Measurements from ENCODE around the gene DENND4A.

GRCh38 chr15:65634356-65634755 is 157.7 kb downstream of the DENND4A start:
- no peak for TF ChIP-seq SNAI2 (CRISPR knock-in tag; IDR thresholded peaks at IDR 0.05)
- TF ChIP-seq ZFP3 (CRISPR knock-in tag; IDR thresholded peaks at IDR 0.05): no peak
- TF ChIP-seq CSDC2 (CRISPR knock-in tag; IDR thresholded peaks at IDR 0.05): no peak
- no peak for TF ChIP-seq TCF4 (CRISPR knock-in tag; IDR thresholded peaks at IDR 0.05; ENCODE audit: borderline replicate concordance)
- TF ChIP-seq BACH2 (CRISPR knock-in tag; IDR thresholded peaks at IDR 0.05; ENCODE audit: borderline replicate concordance): no peak
- no peak for TF ChIP-seq ZFP30 (CRISPR knock-in tag; IDR thresholded peaks at IDR 0.05)
- TF ChIP-seq ZNF8 (CRISPR knock-in tag; IDR thresholded peaks at IDR 0.05): no peak

Measured in SK-N-SH treated with all-trans-retinoic acid at 6 μM for 48 hours (cell line).